Stimulated activated CD4-positive, alpha-beta T cell treated with anti-CD3 and anti-CD28 coated beads, Interleukin-4, amount 100 ng/mL, for 24 hours (primary cell): Measurements from ENCODE around the gene KCNA10.

Experiments
- DNase-seq: peaks from one replicate; pipeline ENCODE4 v3.0.0-alpha.2; 2020

Gene KCNA10

DNA sequence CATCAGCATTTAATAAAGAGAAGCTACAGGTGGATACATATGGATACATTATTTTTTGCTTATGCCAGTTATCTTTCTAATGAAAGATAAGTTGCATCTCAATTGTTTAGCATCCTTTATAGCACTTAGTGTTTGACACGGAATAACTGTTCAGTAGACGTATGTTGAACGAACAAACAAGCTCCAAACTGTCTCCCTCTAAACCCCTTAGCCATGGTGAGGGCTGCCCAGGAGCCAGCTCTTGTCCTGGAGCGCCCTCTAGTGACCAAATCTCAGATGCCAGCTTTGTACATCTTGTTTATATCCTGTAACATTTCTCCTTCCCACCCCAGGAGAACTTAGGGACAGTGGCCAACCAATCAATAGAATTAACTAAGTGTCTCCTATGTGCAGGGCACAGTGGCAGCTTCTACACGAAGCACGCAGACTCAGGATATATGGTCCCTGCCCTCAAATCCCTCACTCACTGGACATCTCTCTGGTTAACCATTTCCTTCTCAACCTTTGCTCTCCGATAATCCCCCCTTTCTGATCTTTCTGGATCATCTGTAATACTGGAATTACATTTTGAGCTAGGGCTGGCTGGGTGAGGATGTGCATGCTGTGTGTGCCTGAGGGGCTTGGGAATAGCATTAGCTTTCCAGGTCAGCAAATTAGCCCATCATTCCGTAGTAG lies 22.9 kb downstream of the KCNA10 start:
- DNase-seq: peak; percentile 83

DNA sequence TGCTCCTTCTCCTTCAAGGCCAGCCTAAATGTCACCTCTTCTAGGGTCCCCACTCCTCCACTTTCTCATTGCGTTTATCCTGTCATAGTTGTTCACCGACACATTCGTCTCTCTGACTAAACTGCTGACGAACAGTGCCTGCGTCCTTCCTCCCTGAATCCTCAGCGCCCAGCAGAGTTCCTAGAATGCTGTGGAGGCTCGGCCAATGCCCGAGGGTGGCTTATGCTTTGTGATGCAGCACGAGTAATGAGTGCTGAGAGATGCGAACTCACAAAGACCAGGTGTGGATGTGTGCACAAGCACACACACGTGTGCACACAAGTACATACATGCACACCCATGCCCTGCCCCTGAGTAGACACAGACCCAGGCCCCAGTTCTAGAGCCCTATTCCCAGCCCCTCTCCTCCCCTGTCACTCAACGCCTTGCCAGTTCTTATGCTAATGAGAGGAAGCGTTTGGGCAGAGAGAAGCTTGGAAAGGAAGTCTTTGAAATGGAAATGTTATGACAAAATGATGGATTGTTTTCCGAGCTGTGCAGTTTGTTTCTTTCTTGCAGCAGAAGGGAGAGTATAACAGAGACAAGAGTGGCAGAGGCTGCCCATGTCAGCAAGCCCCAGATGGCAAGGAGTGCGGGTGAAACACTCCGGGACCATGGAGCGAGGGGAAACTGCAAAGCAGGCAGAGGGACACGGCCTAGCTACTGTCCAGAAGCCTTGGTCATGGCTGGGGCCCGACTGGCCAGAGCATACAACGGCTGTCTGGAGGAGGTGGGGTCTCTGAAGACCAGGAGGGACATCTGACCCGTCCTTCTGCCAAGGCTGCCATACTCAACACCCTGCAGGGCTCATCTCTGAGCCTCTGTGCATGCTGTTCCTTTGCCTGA lies 24.2 kb downstream of the KCNA10 start:
- no peak for DNase-seq

DNA sequence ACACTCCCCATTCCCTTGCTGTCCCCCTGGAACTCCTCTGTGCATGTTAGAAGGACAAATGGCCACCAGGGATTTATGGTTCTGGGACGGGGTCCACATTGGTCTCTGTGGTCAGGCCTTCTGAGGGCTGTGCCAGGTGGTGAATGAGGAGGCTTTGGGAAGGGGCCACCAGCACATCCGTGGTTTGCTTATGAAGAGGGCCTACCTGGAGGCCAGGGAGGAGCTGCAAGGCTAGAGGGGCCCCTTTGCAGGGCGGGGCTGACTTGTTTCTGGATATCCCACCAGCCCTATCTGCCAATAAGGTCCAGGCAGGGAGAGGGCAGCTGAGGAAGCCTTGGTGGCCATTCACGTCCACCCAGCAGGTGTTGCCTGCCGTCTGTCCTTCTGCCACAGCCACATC lies 24.9 kb downstream of the KCNA10 start:
- no peak for DNase-seq

DNA sequence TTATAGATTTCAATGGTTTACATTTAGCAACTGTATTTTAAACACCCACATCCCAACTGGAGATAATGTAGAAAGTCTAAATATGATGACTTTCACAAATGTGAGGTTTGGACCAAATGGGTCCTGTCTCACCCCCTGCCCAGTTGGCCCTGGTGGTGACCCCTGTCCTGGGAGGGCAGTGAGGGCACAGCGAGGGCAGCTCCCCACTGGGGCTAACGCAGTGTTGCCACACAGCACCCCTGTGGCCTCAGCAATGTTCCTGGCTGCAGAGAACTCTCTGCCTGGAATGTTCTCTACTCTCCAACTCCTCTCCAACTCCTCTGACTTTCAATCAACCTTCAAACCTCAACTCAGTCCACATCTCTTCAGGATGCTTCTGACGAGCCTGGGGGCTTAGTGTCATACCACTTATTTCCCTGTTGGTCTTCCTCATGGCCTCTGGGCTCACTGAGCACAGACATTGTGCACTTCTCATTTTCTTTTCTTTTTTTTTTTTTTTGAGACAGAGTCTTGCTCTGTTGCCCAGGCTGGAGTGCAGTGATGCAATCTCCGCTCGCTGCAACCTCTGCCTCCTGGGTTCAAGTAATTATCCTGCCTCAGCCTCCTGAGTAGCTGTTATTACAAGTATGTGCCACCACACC lies 25.8 kb downstream of the KCNA10 start:
- DNase-seq: no peak

DNA sequence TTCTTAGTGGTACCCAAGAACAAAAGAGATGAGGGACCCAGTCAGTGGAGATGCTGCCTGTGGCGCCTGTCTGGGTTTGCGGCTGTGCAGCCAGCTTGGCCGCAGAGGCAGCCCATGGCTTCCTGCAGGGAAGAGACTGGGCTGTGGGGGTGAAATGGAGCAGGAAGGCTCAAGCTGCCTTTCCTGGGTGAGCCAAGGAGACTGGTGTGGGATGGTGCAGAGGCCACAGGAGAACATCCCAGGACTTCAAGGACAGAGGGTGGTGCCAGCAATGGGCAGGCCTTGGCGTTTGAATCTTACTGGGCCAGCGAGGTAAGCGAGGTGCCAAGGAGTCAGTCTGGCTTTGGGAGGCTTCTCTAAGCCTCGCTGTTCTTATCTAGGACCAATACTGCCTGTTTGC lies 26.4 kb downstream of the KCNA10 start:
- DNase-seq: no peak

DNA sequence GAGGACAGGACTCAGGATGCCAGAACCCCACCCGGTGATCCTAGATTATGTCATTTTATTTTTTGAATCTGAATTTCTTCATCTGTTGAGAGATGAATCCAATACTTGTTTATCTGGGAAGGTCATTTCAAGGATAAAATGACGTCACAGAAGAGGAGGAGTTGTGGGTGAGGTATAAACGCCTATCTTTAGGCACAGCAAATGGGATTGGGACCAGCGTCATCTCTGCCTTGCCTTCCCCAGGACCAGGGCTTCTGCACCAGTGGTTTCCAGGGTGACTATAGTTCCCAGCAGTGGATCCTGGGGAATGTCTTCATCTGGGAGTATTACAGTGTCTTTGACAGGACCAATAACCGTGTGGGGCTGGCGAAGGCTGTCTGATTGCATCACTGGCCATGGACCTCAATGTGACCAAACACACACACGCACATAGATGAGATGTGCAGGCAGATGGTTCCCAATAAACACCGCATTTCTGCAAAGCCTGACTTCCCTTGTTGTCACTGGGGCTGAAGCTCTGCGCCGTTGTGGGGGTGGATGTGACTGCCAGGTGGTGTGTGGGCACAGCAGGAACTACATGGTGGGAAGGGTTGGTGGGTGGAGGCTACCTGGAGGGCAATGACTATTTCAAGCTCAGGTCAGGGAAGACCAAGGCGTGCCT lies 28.1 kb downstream of the KCNA10 start:
- DNase-seq: no peak

DNA sequence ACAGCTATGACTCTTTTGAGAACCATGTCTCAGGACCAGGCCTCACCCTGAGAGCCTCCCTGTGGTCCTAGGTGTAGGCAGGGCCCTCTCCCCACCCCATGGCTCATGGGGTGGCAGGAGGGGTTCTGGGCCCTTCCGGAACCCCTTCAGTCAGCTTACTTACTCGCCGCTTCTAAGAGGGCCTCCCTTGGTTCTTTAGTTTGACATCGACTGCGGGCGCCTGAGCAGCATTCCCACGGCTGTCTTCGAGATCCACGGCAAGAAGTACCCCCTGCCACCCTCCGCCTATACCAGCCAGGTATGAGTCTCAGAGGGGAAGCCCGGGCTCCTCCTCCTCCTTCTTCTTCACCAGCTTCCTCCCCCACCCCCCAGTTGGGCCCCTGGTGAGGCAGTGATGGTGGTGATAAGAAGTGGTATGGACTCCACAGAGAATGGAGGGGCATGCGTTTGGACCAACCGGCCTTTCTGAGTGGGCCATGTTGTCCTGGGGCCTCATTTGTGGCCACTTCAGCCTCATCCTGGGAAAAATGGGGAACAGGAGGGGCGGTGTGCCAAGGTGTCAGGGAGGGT lies 28.9 kb downstream of the KCNA10 start:
- no peak for DNase-seq

DNA sequence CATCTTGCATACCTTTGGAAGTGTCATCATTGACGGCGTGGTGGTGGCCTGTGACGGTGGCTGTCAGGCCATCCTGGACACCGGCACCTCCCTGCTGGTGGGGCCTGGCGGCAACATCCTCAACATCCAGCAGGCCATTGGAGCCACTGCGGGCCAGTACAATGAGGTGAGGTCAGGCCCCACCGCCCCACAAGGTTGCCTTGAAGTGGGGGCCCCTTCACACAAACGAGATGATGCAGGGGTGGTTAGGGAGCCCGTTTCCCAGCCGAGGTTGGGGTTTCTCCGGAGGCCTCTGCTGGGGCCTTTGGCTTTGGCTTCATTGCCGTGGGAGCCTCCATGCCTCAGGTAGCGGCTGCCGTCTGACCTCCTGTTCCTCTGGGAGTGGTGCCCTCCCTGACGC lies 29.6 kb downstream of the KCNA10 start:
- DNase-seq: no peak

DNA sequence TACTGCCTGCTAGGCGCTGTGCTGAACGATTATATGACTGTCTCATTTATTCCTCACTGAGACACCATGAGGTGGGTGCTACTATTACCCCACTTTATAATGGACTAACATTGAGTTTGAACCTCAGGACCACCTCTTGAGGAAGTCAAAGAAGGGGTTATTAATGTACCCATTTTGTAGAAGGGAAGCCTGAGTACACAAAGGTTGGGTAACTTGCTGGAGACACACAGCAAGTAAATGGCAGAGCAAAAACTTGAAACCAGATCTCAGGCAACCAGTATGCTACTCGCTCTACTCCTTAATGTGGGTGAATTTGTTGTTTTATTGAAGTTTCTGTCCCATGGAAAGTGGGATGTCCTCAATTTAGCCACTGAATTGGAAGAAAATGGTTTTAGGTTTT lies 30.1 kb downstream of the KCNA10 start:
- no peak for DNase-seq

DNA sequence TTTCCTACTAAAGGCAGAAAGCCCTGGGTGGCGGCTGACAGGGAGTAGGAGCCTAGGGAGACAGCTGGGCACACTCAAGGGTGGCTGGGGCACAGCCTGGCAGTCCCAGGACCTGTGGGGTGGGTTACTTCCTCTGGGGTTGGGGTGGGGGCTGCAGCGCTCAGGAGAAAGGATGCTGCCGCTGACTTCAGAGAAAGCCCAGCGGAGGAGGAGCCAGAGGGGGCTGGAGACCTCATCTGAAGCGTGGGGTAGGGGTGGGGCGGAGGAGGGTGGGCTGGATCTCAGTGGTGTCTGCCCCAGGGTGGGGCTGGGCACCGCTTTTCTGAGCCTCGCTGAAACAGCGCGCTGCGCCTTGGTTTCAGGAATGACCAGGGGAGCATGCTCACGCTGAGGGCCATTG lies 30.8 kb downstream of the KCNA10 start:
- DNase-seq: no peak

DNA sequence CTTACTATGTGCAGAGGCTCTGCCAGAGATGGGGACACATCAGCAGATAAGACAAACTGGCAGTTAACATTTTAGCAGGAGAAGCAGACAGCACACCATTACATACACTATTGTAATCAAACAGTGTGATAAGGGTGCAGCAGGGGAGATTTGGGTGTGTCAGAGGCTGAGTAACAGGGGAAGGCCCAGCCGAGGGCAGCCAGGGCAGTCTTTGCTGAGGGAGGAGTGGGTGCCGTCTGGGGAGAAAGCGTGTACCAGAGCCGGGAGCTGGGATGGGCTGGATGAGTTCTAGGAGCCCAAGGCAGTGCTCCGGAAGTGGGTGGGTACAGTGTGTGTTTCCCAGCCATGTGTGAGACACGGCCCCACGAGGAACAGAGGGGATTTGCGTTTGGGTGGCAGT lies 31.2 kb downstream of the KCNA10 start:
- DNase-seq: no peak

DNA sequence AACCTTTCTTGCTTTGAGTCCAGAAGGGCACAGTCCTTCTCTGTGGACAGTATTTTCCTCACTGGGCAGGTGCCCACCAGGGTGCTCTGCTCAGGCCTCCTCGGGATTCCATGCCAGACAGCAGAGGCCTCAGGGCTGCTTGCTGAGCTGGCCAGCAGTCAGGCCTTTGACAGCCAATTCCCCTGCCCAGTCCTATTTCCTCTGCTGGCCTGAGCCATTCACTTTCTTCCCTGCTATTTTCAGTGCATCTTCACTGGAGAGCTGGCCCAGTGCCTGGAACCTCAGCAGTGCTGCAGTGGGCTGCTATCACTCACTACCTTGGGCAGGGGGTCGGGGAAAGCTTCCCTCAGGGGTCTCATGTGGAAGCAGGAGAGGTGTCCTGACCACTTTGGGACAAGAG lies 33.2 kb downstream of the KCNA10 start:
- no peak for DNase-seq

DNA sequence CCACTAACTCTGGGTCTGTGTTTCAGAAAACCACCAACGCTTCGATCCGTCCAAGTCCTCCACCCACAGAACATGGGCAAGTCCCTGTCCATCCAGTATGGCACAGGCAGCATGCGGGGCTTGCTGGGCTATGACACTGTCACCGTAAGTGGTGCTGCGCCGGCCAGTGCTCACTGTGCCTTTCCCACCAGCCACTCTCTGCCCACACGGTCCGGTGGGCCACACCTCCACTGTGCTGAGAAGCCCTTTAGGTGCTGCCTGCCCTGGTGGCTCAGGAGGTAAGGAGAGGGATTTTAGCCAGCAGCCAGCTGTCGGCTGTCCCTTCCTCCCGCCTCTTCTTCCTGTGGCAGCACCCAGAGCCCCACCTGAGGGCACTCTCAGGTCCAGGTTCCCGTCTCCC lies 34.2 kb downstream of the KCNA10 start:
- DNase-seq: no peak

DNA sequence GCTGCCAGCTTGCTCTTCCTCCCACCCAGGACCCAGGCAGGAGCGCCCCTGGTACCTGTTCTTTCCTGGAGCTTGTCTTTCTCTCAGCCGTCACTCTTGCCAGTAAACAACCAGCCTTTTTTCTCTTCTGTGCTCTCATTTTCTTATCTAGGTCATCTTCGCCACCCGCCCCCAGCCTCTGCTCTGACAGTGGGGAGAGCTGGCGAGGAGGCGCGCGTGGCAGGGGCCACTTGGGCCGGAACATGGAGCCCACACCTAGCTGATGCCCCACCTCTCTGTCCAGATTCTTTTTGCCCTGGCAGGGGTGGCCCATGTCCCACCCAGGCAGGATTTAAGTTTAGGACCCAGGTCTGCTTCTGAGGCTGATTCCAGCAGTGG lies 35.7 kb downstream of the KCNA10 start:
- no peak for DNase-seq

DNA sequence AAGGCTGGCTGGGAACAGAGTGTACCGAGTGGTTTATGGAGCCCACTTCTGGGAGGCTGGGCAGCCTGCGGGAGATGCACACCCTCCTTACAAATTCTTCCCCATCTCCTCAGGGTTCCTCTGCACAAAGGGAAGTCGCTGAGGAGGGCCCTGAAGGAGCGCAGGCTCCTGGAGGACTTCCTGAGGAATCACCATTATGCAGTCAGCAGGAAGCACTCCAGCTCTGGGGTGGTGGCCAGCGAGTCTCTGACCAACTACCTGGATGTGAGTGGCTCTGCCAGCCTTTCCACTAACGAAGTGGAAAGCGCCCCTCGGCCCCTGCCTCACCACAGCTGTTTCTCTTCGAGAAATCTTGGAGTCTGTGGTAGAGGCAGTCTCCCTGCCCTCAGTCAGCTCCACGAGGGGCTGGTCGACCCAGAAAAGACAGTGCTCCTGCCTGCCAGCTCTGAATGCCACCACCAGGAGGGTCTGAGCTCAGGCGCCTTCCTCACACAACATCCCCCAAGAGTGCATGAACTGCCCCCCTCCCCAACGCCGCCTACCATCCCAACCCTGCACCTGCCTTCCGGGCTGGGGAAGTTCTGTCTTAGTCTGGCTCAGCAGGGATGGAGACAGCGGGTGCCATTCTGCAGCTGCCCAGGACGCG lies 36.2 kb downstream of the KCNA10 start:
- DNase-seq: no peak

DNA sequence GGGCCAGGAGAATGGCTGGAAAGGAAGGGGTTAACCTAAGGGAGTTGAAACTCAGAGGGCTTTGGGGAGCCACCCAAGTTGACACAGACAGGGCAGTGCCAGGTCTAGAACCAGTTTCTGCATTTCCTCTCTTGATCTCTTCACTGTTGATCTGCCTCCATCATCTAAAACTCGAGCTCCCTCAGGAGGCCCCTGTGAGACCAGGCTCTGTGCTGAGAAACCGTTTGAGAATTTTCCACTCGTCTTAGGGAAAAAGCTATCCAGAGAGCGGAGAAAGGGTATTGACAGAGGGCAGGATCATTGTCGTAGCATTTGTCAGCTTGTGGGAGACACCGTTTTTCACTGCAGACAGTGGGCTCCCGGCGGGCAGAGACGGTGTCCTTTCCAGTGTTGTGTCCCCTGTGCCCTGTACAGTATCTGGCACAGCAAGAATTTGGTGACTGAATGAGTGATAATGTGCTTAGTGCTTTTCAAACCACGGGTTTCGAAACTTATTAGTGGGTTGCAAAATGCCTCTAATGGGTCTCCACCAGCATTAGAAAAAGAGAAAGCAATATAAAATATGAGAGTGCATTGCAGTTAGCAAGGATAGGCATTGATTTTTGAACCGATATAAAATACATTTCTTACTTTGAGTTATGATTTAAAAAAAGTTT lies 36.9 kb downstream of the KCNA10 start:
- DNase-seq: no peak

DNA sequence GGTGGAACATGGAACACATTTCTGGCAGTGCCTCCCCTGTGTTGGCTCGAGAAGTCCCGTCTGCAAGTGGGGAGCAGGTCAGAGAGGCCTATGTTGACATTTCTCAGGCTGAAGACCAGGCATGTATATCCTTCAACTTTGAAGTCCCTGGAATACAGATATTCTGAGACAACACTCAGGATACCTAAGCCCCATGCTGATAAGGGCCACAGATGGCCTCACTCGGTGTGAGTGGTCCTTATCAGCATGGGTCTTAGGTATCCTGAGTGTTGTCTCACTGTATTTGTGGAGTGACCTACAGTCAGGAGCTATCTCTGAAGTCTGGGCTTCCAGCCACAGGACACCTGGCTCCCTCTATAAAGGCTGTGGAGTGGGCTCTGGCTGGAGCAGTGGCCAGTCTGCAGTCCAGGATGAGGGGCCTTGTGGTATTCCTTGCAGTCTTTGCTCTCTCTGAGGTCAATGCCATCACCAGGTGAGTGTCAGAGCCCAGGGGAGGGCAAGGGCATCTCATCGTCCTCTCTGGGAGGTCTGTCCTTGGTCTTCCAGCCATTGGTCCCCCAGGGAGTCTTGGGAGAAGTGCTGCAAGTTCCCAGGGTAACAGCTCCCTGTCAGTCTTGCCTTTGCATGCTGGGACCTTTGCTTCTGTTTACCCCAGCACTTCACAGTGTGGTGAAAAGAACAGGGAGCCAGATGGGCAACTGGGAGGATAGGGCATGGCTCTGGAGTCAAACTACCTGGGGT lies 38.4 kb downstream of the KCNA10 start:
- DNase-seq: no peak

DNA sequence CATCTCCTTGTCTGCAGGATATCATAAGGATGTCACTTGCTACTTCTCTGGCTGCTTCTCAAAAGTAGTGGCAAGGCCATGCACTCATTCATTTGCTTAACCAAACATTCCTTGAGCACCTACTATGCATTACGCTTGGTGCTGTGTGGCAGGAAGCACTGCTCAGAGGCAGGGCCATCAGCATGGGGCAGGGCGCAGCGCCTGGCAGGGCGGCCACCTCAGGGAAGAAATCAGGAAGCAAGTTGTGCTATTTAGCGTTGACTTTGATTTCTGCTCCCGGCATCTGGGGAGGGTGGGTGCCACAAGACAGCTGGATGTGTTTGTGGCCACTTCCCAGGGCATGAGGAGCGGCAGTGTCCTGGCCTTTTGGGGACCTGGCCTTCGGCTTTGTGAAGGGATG lies 40.1 kb downstream of the KCNA10 start:
- no peak for DNase-seq

DNA sequence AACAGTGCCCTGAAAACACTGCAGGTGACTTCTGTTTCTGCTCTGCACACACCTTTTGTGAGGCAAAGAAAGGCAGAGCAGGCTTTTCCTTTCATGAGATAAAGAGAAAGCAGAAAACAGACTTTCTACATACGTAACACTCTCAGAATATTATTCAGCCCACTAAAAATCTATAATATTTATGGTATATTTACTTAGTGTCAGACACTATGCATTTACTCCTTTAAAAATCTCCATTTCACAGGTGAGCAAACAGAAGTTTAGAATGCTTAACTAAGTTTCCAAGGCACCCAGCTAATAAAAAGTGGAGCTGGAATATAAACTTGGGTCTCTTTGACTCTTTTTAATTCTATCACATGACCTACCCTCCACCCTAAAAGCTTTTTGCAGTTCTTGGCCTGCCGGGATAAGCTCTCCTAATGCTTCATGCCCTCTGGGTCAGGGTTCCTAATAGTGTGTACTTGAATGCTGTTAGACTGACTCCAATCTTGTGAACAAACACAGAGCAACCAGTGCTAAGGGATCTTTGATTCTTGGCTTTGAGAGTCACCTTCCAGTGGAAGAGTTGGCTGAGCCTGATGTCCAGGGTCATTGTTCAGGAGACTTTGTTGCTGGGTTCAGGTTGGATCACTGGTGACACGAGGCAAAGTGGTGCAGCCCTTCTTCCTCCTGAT lies 40.9 kb downstream of the KCNA10 start:
- DNase-seq: no peak

DNA sequence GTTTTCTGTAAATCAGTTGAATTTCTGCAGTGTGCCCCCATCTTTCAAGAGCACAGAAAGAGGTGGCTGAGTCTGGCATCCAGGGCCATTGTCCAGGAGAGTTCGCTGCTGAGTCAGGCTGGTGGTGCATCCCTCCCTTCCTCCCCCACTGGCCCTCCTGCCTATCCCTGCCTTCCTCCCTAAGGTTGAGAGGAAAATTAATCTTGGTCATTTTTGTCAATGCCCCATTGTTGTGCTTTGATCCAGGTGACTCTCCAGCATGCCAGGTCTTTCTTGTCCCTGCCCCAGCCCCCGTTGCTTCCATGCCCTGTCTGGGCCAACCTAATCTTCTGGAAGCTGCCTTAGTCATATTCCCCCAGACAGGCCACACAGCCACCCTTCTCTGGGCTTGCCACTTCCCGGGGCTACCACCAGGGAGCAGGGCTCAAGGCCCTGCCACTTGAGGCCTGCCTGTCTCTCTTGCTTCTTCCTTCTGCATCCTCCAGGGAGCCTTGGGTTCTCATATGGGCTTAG lies 41.5 kb downstream of the KCNA10 start:
- no peak for DNase-seq

DNA sequence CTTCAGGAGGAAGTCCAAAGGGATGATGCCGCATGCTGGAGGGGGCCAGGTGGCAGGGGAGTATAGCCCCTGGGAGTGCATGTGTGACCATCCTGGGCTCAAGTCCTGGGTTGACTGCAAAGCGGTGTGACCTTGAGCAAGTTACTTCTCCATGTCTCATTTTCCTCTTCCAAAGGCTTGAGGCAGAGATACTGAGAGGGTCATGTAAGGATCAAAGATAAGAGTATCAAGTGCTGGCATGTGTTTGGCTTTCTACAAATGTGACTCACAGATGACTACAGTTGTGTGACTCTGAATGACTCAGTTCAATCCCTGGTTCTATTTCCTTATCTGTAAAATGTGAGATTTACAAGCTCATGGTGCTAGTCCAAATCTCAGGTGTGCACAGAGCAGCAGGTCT lies 41.9 kb downstream of the KCNA10 start:
- DNase-seq: no peak
